PC-3 (cell line): ENCODE data around the gene GPR84. TPM values are rescaled to one million over a fixed set of nuclear protein-coding genes. Genes with fewer than 3 reads are reported as not detected.

Experiments used
- ATAC-seq: fragments of 200-7000 bp; cut with Tn5 transposase; 2 replicates; pipeline ENCODE4 v1.9.1; 2020; ENCODE audit warnings: mild to moderate bottlenecking, moderate library complexity
- BruUV-seq: library from RNA; stranded (reverse); fragments of 400-500 nt; replicated peaks from 2 replicates; lab custom pipeline; 2021; lab: Mats Ljungman, UMichigan
- CTCF ChIA-PET: fragments of 300-600 bp; sonication (Branson Sonifier 250); formaldehyde crosslinking; loops from one replicate; lab custom pipeline; 2022; ENCODE audit warnings: antibody characterized with exemption; lab: Charles Lee
- POLR2A ChIA-PET: fragments of 300-600 bp; sonication (Branson Sonifier 250); formaldehyde crosslinking; loops from one replicate; lab custom pipeline; 2022; ENCODE audit warnings: antibody characterized with exemption; ENCODE audit not compliant: unreplicated experiment; lab: Charles Lee
- DNase-seq: peaks from one replicate; pipeline ENCODE4 v3.0.0-alpha.2; 2015
- H2AFZ ChIP-seq: fragments of 300-600 bp; sonication (generic); 2 replicates; pipeline ENCODE4 v1.6.0; 2016; ENCODE audit warnings: antibody characterized with exemption, low read length
- H3F3A ChIP-seq: fragments of 300-600 bp; sonication (generic); one replicate; pipeline ENCODE4 v1.6.0; 2017; ENCODE audit warnings: antibody characterized with exemption, low read length, control low read depth, mild to moderate bottlenecking; ENCODE audit not compliant: unreplicated experiment
- H3K27ac ChIP-seq: fragments of 300-600 bp; sonication (generic); 2 replicates; pipeline ENCODE4 v1.5.1; 2016; ENCODE audit warnings: mild to moderate bottlenecking, low read length
- H3K27me3 ChIP-seq: fragments of 300-600 bp; sonication (generic); 2 replicates; pipeline ENCODE4 v1.6.1; 2016; ENCODE audit warnings: low read length, mixed read lengths
- H3K36me3 ChIP-seq: fragments of 300-600 bp; sonication (generic); 2 replicates; pipeline ENCODE4 v1.6.1; 2016; ENCODE audit warnings: low read depth, mixed run types, low read length, mixed read lengths
- H3K4me1 ChIP-seq: fragments of 300-600 bp; sonication (generic); 2 replicates; pipeline ENCODE4 v1.5.1; 2016; ENCODE audit warnings: low read length; ENCODE audit not compliant: insufficient read depth
- H3K4me2 ChIP-seq: fragments of 300-600 bp; sonication (generic); 2 replicates; pipeline ENCODE4 v1.6.0; 2016; ENCODE audit warnings: low read length
- H3K4me3 ChIP-seq: fragments of 300-600 bp; sonication (generic); 2 replicates; pipeline ENCODE4 v1.5.1; 2016; ENCODE audit warnings: mild to moderate bottlenecking, low read length, mixed read lengths
- H3K79me2 ChIP-seq: fragments of 300-600 bp; sonication (generic); 2 replicates; pipeline ENCODE4 v1.6.1; 2017; ENCODE audit warnings: low read length, mixed read lengths
- H3K9ac ChIP-seq: fragments of 300-600 bp; sonication (generic); 2 replicates; pipeline ENCODE4 v1.6.0; 2016; ENCODE audit warnings: mild to moderate bottlenecking, low read length
- H3K9me2 ChIP-seq: fragments of 300-600 bp; sonication (generic); replicated peaks from 2 replicates; pipeline ENCODE4 v1.6.1; 2016; ENCODE audit warnings: mixed run types, low read length, mixed read lengths
- H3K9me3 ChIP-seq: fragments of 300-600 bp; sonication (generic); 2 replicates; pipeline ENCODE4 v1.6.1; 2016; ENCODE audit warnings: low read length, mixed read lengths
- H4K20me1 ChIP-seq: fragments of 300-600 bp; sonication (generic); 2 replicates; pipeline ENCODE4 v1.6.1; 2016; ENCODE audit warnings: low read length, mixed read lengths
- CTCF ChIP-seq: fragments of 300-600 bp; sonication (generic); conservative IDR thresholded peaks from 2 replicates; pipeline ENCODE4 v1.5.1; 2017; ENCODE audit warnings: antibody characterized with exemption, low read depth, mild to moderate bottlenecking, low read length
- EZH2 ChIP-seq: fragments of 300-600 bp; sonication (generic); IDR thresholded peaks from one replicate; pipeline ENCODE4 v1.6.1; 2017; ENCODE audit warnings: antibody characterized with exemption, mild to moderate bottlenecking, low read length; ENCODE audit not compliant: unreplicated experiment
- EZH2phosphoT487 ChIP-seq: fragments of 300-600 bp; sonication (generic); IDR thresholded peaks from 2 replicates; pipeline ENCODE4 v1.6.1; 2018; ENCODE audit warnings: mild to moderate bottlenecking, antibody characterized with exemption, low read length, borderline replicate concordance
- intact Hi-C: fragments of 100-400 bp; cut with micrococcal nuclease; formaldehyde crosslinking; loops from 2 replicates; pipeline ENCODE4 v1.9.0; 2023
- total RNA-seq: library from RNA; depleted of rRNA; stranded (reverse); fragments of >200 nt; gene quantifications from 2 replicates; pipeline ENCODE4 v1.2.3, GENCODE V29; 2014

Gene GPR84
- total RNA-seq, 1 experiment from 2014 or later: not detected

DNA sequence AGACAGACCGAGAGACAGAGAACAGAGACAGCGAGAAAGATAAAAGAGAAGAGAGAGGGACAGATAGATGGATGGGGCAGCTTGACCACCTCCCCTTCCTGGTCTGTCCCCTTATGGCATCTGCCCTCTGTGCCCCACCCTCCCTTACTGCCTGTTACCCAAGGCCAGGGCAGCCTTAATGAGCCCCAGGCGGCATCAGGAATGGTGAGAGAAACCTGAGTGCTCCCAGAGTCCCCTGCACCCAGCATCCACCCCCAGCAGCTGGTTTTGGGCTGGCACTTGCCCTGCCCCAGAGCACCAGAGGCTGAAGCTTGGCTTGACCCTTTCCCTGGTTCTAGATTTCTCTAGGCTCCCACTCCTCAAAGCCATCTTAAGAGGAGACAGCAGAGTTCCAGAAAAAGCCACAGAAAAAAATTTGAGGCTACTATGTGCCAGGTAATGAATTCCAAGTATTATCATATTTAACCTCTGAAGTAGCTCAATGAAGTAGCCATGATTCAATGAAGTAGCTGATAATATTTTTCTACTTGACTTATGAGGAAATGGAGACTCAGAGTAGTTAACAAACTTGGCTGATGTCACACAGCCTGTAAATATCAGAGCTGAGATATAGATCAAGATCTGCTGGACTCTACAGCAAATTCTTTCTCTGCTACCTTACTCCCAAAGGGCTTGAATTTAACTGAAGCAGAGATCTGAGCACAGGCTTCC, 22.3 kb upstream of the GPR84 start:
- Histone ChIP-seq H3K9me2 (no peaks in the 10 kb centered on the region), H3K79me2 (no peaks in the 10 kb centered on the region), H3K27me3 (no peaks in the 10 kb centered on the region), H3F3A (no peaks in the 10 kb centered on the region), H2AFZ (no peak overlapping the region), H3K27ac (no peak overlapping the region), H3K9me3 (no peaks in the 10 kb centered on the region), H3K9ac (no peak overlapping the region), H3K4me3 (no peak overlapping the region), H3K36me3 (no peaks in the 10 kb centered on the region), H3K4me2 (no peak overlapping the region), H4K20me1 (no peaks in the 10 kb centered on the region), H3K4me1 (peaks cover 15% of the 10 kb centered on the region)
- TF ChIP-seq EZH2phosphoT487 (no peak), EZH2 (no peak), CTCF (no peak)
- intact Hi-C loops: no loop called here
- DNase-seq: no peak
- ATAC-seq: no peak
- no TSS peak for BruUV-seq
- CTCF ChIA-PET: interaction anchor here (0.9 kb wide), 1 partner anchor 13 kb away, joined by 3 read pairs; no protein-coding TSS in a partner anchor
- POLR2A ChIA-PET: interaction anchor here (0.6 kb wide), 1 partner anchor 18 kb away, joined by 3 read pairs; no protein-coding TSS in a partner anchor

DNA sequence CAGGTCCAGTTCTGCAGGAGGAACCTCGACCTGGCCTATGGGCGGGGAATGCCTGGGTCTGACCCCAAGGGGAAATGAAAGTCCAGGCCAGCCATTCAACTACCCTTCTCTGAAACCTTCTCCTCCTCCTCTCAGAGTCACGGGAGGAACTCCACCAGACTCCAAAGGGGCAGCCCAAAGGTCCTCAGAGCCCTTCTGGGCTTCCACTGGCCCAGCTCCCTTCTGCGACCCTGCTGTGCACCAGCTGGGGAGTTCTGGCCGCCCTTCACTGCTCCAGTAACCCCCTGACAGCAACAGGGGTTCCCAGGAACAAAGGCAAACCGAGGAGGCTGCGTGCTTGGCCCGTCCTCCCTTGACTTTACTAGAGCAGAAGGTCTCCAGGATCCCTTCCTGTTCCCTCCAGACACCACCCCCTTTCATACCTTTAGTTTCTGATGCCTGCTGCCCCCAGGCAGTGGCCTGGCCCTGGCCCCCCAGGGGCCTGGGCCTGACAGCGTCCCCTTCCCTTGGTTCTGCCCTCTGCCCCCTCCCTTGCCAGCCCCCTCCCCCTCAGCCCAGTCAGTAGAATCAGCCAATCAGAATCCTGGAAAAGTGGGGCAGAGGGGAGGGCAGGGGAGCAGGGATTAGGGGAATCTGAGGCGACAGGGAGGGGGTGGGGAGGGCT, 21.1 kb upstream of the GPR84 start:
- intact Hi-C loops: no loop called here
- Histone ChIP-seq H3K4me3 (no peak overlapping the region), H3K36me3 (no peaks in the 10 kb centered on the region), H4K20me1 (no peaks in the 10 kb centered on the region), H3K27me3 (no peaks in the 10 kb centered on the region), H3F3A (no peaks in the 10 kb centered on the region), H3K79me2 (no peaks in the 10 kb centered on the region), H3K9me2 (no peaks in the 10 kb centered on the region), H3K27ac (no peak overlapping the region), H3K4me1 (peaks cover 15% of the 10 kb centered on the region), H3K4me2 (no peak overlapping the region), H3K9me3 (no peaks in the 10 kb centered on the region), H3K9ac (no peak overlapping the region), H2AFZ (no peak overlapping the region)
- BruUV-seq: no TSS peak
- ChIA-PET CTCF (no interaction called here), POLR2A (no interaction called here)
- TF ChIP-seq EZH2phosphoT487: no peak
- no peak for TF ChIP-seq EZH2
- no peak for TF ChIP-seq CTCF
- no peak for DNase-seq
- no peak for ATAC-seq

DNA sequence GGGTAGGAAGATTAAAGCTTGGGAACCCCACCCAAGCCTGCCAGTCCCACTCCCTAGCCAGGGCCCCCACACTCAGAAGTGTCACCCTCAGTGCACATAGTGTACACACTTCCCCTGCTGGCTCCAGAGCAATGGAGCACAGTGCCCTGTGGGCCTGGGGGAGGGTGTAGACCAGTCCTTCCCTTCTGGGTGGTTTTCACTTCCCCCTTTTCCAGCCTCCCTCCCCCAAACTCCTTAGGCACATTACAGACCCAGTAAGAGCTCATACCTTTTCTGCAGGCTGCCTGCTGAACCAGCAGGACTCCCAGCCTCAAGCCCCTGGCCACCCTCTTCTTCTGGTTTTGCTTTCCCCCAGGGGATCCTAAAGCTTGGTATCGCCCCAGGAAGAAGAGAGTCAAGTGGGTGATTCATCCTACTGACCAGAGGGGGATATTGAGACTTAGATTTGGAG, 20.3 kb upstream of the GPR84 start, which contains the start of gene ZNF385A:
TSS of gene ZNF385A (minus strand) at position 143 of the 451 bp plus-strand sequence. CDS start 219 bp downstream, outside the sequence.
- POLR2A ChIA-PET: no interaction called here
- no peak for DNase-seq
- ATAC-seq: no peak
- Histone ChIP-seq H4K20me1 (no peaks in the 10 kb centered on the region), H3K9ac (no peak within 1 kb of the TSS), H3K4me2 (no peak within 1 kb of the TSS), H3K27me3 (no peaks in the 10 kb centered on the region), H3K27ac (no peak within 1 kb of the TSS), H3K9me3 (no peaks in the 10 kb centered on the region), H3F3A (no peaks in the 10 kb centered on the region), H3K79me2 (no peaks in the 10 kb centered on the region), H3K36me3 (no peaks in the 10 kb centered on the region), H2AFZ (no peak within 1 kb of the TSS), H3K9me2 (no peaks in the 10 kb centered on the region), H3K4me3 (no peak within 1 kb of the TSS), H3K4me1 (peaks cover 15% of the 10 kb centered on the region)
- CTCF ChIA-PET: no interaction called here
- BruUV-seq: no TSS peak
- intact Hi-C loops: no loop called here
- TF ChIP-seq EZH2phosphoT487 (no peak), EZH2 (no peak), CTCF (no peak)
